Activated T-helper 2 cell treated with anti-CD3 and anti-CD28 coated beads, Interferon-gamma antibody, Interleukin-2, Interleukin-4, amounts not matched to agents 10 μg/mL and 5 μg/mL and 100 μg/mL, durations not matched to agents 14 hours and 24 hours and 36 hours (primary cell): ENCODE results near the gene CABCOCO1. TPM values are rescaled to one million over a fixed set of nuclear protein-coding genes. Genes with fewer than 3 reads are reported as not detected.
"Not testable (repeated sequence)": the region's sequence is repeated elsewhere in the genome, so short reads cannot be mapped to it uniquely, and the experiment has no call there.

Source experiments
- DNase-seq: peaks from one replicate; pipeline ENCODE4 v3.0.0; 2021; ENCODE audit warnings: low spot score
- H3K27ac Mint-ChIP-seq: one replicate; pipeline ENCODE4 v1.8.0; 2021; ENCODE audit warnings: mixed read lengths
- H3K27me3 Mint-ChIP-seq: one replicate; pipeline ENCODE4 v1.8.0; 2021; ENCODE audit warnings: low read depth, mixed read lengths
- H3K36me3 Mint-ChIP-seq: one replicate; pipeline ENCODE4 v1.8.0; 2021; ENCODE audit warnings: low read depth, mixed read lengths
- H3K4me1 Mint-ChIP-seq: one replicate; pipeline ENCODE4 v1.8.0; 2021; ENCODE audit warnings: low read depth, mixed read lengths
- H3K4me3 Mint-ChIP-seq: one replicate; pipeline ENCODE4 v1.8.0; 2021; ENCODE audit warnings: low read depth, mild to moderate bottlenecking, moderate library complexity, mixed read lengths
- H3K9me3 Mint-ChIP-seq: one replicate; pipeline ENCODE4 v1.8.0; 2021; ENCODE audit warnings: mixed read lengths
- intact Hi-C: fragments of 100-400 bp; cut with micrococcal nuclease; formaldehyde crosslinking; loops from one replicate; pipeline ENCODE4 v1.15.1; 2023
- total RNA-seq: library from RNA; stranded (reverse); gene quantifications from 2 replicates; pipeline ENCODE4 v1.2.3, GENCODE V29; 2022

Gene CABCOCO1
- total RNA-seq, 1 donor from 2014 or later = not detected

DNA sequence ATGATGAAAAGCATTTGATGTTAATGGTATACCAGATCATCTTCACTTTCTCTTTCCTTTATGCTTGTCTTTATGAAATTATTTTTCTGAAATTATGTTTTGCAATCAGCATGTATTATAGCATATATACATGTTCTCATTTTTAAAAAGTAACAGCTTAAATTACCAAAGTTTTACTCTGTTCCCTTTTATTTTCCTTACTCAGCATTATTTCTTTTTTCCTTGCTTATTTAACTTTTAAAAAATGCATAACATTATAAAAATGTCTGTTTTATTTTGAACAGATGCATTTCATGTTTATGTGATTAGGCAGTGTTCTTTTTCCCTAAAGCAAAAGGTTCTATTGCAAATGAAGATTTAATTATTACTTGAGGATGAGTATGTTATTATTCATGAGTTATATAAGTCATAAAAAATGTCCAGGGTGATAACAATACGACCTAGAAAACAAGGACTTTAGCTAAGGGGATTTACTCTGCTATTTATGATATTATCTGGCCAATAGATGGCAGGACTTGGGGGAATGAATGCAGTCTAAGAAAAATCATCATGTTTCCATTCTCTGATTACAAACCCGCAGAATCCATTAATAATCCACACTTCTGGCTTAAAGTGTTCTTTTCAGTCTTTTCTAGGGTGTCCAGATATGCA is 38.5 kb downstream of the CABCOCO1 start:
- no peaks in the 10 kb centered on the region for H3K36me3 Mint-ChIP-seq
- intact Hi-C loops = no loop called here
- H3K4me3 Mint-ChIP-seq = no peak overlapping the region
- H3K4me1 Mint-ChIP-seq = no peaks in the 10 kb centered on the region
- no peak overlapping the region for H3K27ac Mint-ChIP-seq
- no peaks in the 10 kb centered on the region for H3K9me3 Mint-ChIP-seq
- DNase-seq = no peak
- H3K27me3 Mint-ChIP-seq = peaks cover 9% of the 10 kb centered on the region

DNA sequence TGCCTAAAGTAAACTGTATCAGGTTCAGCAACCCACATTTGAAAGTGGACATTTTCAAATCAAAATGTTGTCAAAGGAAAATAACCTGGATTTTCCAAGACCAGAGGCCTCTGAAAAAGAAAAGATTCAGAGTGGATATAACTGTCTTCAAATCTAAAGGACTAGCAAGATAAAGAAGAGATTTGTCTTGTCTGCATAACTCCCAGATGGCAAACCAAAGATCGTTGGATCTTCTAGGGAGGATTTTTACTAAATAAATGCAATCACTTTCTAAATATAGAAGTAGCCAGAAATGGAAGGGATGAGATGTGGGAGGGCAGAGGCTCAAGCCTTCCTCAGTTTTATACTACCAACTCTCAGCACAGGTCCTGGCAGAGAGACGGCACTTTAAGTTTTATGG is 39.0 kb downstream of the CABCOCO1 start:
- Mint-ChIP-seq H3K4me3 (no peak overlapping the region), H3K36me3 (no peaks in the 10 kb centered on the region), H3K4me1 (no peaks in the 10 kb centered on the region), H3K9me3 (no peaks in the 10 kb centered on the region), H3K27ac (no peak overlapping the region), H3K27me3 (peaks cover 9% of the 10 kb centered on the region)
- DNase-seq = no peak
- intact Hi-C loops = no loop called here

DNA sequence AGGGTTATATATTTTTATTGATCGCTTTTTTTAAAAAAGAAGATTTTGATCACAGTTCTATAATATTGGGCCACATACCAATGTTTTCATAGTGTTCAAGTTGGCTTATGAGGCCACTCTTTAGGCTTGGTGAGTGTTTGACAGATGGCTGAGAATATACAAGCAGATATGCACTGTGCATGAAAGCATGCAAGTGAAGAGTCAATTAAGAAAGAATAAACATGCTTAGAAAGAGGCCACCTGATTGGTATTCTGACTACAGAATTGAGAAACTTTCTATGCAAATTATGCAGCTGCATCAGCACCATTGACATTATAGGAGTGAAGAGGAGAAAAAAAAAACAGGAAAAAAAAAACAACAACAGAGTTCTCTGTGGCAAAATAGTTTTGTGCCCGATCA is 39.9 kb downstream of the CABCOCO1 start:
- H3K9me3 Mint-ChIP-seq = no peaks in the 10 kb centered on the region
- no peak for DNase-seq
- intact Hi-C loops = no loop called here
- no peak overlapping the region for H3K4me3 Mint-ChIP-seq
- peaks cover 9% of the 10 kb centered on the region for H3K27me3 Mint-ChIP-seq
- H3K4me1 Mint-ChIP-seq = no peaks in the 10 kb centered on the region
- no peak overlapping the region for H3K27ac Mint-ChIP-seq
- no peaks in the 10 kb centered on the region for H3K36me3 Mint-ChIP-seq

DNA sequence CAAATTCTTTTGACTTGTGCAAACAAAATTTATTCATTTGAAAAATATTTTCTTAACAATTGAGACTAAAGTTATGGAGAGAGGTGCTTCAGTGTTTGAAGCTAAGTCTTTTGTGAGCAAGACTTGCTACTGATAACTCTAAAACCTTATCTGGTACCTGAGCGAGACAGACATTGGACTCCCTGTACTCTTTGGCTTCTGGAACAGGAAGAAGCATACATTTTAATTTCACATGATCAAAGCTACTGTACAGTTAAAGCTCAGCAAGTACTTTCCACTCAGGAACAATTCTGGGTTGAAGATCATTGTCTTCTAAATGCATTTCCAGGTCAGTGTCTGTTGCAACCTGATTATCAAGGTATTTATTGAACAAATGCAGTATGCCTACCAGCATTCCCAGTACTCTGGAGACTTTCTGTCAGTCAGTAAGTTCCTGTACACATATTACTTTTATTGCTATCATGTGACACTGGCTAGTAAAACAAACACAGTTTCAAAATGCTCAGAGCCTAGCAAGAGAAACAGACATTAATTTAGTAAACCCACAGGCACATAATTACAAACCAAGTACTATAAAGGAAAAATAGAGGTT is 42.4 kb downstream of the CABCOCO1 start:
- no peak overlapping the region for H3K27ac Mint-ChIP-seq
- DNase-seq = no peak
- H3K4me3 Mint-ChIP-seq = no peak overlapping the region
- no peaks in the 10 kb centered on the region for H3K9me3 Mint-ChIP-seq
- peaks cover 8% of the 10 kb centered on the region for H3K27me3 Mint-ChIP-seq
- intact Hi-C loops = no loop called here
- H3K36me3 Mint-ChIP-seq = no peaks in the 10 kb centered on the region
- no peaks in the 10 kb centered on the region for H3K4me1 Mint-ChIP-seq

DNA sequence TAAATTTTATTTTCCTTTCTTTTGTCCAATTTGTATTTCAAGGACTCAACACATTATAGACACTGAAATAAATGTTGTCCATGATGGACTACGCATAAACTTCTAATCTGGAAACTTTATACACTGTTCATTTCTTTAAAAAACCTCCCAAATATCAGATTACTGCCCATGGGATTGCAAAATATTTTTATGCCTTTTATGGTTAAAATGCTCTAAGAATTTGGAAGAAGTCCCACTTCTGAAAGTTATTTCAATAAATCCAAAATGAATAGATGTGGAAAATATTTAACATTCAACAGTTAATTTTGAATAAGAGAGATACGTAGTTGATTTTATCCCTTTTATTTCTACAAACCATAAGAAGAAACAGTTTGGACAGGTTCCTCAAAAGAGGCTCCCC is 46.1 kb downstream of the CABCOCO1 start:
- Mint-ChIP-seq H3K4me3 (no peak overlapping the region), H3K9me3 (no peaks in the 10 kb centered on the region), H3K27ac (no peak overlapping the region), H3K27me3 (peaks cover 17% of the 10 kb centered on the region), H3K4me1 (no peaks in the 10 kb centered on the region), H3K36me3 (no peaks in the 10 kb centered on the region)
- intact Hi-C loops = no loop called here
- DNase-seq = no peak

DNA sequence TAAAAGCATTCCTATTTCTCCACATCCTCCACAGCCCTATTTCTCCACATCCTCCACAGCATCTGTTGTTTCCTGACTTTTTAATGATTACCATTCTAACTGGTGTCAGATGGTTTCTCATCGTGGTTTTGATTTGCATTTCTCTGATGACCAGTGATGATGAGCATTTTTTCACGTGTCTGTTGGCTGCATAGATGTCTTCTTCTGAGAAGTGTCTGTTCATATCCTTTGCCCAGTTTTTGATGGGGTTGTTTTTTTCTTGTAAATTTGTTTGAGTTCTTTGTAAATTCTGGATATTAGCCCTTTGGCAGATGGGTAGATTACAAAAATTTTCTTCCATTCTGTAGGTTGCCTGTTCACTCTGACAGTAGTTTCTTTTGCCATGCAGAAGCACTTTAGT is 49.4 kb downstream of the CABCOCO1 start:
- H3K4me3 Mint-ChIP-seq, H3K4me1 Mint-ChIP-seq, DNase-seq, H3K27ac Mint-ChIP-seq, H3K36me3 Mint-ChIP-seq, H3K9me3 Mint-ChIP-seq, intact Hi-C loops: not testable (repeated sequence)
- peaks cover 29% of the 10 kb centered on the region for H3K27me3 Mint-ChIP-seq

DNA sequence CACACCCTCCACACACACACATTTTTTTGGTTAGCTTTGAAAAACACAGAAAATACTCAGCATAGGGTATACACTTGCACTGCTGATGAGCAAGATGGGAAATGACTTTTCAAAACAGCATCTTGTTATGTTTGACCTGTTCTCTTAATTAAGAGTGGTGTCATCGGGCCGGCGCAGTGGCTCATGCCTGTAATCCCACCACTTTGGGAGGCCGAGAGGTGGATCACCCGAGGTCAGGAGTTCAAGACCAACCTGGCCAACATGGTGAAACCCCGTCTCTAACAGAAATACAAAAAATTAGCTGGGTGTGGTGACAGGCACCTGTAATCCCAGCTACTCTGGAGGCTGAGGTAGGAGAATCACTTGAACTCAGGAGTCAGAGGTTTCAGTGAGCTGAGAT is 56.7 kb downstream of the CABCOCO1 start:
- DNase-seq, H3K4me3 Mint-ChIP-seq, H3K4me1 Mint-ChIP-seq, H3K9me3 Mint-ChIP-seq, H3K36me3 Mint-ChIP-seq, H3K27ac Mint-ChIP-seq, intact Hi-C loops: not testable (repeated sequence)
- H3K27me3 Mint-ChIP-seq = peaks cover 16% of the 10 kb centered on the region

DNA sequence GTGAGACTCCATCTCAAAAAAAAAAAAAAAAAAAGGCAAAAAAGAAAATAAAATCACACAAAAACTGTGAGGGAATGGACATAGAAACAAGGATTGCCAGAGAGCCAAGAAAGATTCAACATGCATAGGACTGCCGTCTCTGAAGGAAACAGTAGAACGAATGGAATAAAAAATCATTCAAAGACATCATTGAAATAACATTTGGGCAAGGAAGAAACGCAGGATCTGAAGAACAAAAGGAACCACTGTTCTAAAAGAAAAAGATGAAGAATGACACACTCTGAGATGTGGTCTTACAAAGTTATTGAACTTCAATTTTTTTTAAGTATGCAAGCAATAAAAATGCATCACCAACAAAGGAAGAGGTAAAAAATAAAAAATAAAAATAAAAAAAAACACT is 57.2 kb downstream of the CABCOCO1 start:
- DNase-seq = no peak
- Mint-ChIP-seq H3K36me3 (no peaks in the 10 kb centered on the region), H3K4me1 (no peaks in the 10 kb centered on the region), H3K9me3 (no peaks in the 10 kb centered on the region), H3K27me3 (peaks cover 13% of the 10 kb centered on the region), H3K4me3 (no peak overlapping the region), H3K27ac (no peak overlapping the region)
- intact Hi-C loops = no loop called here

DNA sequence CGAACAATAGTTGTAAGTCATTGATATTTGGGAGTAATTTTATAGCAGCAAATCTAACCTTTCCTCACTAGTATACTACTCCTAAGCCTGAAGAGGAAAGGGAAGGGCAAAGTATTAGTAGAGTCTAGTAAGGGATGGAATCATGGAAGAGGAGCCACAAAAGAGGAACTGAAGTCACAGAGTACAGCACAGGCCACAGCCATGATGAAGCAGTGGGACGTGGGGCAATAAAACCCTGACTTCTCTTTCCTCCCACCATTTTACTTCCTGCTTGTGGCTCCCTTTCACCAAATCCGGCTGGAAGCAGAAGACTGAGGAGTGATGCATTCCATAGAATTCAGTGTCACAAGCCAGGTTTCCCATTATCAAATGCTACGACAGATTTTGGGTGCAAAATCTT is 58.7 kb downstream of the CABCOCO1 start:
- intact Hi-C loops = no loop called here
- H3K36me3 Mint-ChIP-seq = no peaks in the 10 kb centered on the region
- peaks cover 8% of the 10 kb centered on the region for H3K27me3 Mint-ChIP-seq
- H3K4me3 Mint-ChIP-seq = no peak overlapping the region
- DNase-seq = no peak
- H3K27ac Mint-ChIP-seq = no peak overlapping the region
- no peaks in the 10 kb centered on the region for H3K4me1 Mint-ChIP-seq
- no peaks in the 10 kb centered on the region for H3K9me3 Mint-ChIP-seq

DNA sequence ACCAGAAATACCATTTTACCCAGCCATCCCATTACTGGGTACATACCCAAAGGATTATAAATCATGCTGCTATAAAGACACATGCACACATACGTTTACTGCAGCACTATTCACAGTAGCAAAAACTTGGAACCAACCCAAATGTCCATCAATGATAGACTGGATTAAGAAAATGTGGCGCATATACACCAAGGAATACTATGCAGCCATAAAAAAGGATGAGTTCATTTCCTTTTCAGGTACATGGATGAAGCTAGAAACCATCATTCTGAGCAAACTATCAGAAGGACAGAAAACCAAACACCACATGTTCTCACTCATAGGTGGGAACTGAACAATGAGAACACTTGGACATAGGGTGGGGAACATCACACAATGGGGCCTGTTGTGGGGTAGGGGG is 62.5 kb downstream of the CABCOCO1 start:
- H3K27ac Mint-ChIP-seq, intact Hi-C loops, H3K36me3 Mint-ChIP-seq, H3K4me3 Mint-ChIP-seq, H3K4me1 Mint-ChIP-seq, DNase-seq, H3K9me3 Mint-ChIP-seq: not testable (repeated sequence)
- H3K27me3 Mint-ChIP-seq = peaks cover 17% of the 10 kb centered on the region

DNA sequence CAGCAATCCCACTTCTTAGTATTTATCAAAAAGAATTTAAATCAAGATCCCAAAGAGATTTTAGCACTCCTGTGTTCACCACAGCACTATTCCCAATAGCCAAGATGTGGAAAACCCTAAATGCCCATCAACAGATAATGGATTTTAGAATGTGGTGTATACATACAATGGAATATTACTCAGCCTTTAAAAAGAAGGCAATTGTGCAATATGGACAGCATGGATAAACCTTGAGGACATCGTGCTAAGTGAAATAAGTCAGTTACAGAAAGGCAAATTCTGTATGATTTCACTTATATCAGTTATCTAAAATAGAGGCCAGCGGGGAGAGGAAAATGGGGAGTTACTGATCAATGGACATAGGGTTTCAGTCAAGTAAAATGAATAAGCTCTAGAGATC is 66.9 kb downstream of the CABCOCO1 start:
- Mint-ChIP-seq H3K4me1 (no peaks in the 10 kb centered on the region), H3K4me3 (no peak overlapping the region), H3K27me3 (peaks cover 42% of the 10 kb centered on the region), H3K27ac (no peak overlapping the region), H3K9me3 (no peaks in the 10 kb centered on the region), H3K36me3 (no peaks in the 10 kb centered on the region)
- no peak for DNase-seq
- intact Hi-C loops = no loop called here

DNA sequence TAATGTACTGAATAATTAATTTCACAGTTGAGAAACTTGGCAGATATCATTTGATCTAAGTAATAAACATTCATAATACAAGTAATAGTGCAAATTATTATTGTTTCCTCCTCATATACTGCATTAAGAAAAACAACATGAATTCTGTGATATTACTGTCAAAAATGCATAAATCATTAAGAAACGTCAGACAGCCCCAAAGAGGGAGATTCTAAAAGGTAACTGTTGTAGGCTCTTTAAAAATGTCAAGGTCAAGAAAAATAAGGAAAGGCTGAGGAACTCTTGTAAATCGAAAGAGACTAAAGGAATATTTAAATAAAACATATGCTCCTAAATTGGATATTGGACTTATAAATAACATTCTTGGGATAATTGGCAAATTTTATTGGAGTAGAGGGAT is 67.9 kb downstream of the CABCOCO1 start:
- H3K4me3 Mint-ChIP-seq = no peak overlapping the region
- no peak for DNase-seq
- intact Hi-C loops = no loop called here
- no peaks in the 10 kb centered on the region for H3K4me1 Mint-ChIP-seq
- H3K27ac Mint-ChIP-seq = no peak overlapping the region
- H3K27me3 Mint-ChIP-seq = peaks cover 50% of the 10 kb centered on the region
- H3K9me3 Mint-ChIP-seq = no peaks in the 10 kb centered on the region
- no peaks in the 10 kb centered on the region for H3K36me3 Mint-ChIP-seq

DNA sequence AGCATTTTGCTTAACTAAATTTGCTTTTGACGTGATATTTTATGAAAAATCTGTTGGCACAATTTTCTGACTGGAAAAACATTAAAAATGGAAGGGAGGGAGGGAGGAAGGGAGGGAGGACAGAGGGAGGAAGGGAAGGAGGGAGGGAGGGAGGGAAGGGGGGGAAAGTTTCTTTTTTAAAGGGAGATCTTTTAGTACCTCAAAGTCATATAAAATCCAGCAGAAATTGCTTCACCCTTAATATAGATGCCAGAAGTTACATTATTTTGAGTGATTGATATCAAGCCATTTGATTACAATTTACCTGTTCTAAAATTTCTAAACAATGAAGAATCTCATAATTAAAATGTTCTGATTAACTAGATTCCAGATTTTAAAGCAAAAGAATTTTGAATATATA is 68.9 kb downstream of the CABCOCO1 start:
- Mint-ChIP-seq H3K36me3 (no peaks in the 10 kb centered on the region), H3K9me3 (no peaks in the 10 kb centered on the region), H3K27me3 (peaks cover 59% of the 10 kb centered on the region), H3K27ac (no peak overlapping the region), H3K4me3 (no peak overlapping the region), H3K4me1 (no peaks in the 10 kb centered on the region)
- no peak for DNase-seq
- intact Hi-C loops = loop anchor here (2.0 kb wide), 1 partner anchor 915 kb away; no protein-coding TSS in a partner anchor
